ENCODE measurements around the gene UBL3.

Gene UBL3

DNA sequence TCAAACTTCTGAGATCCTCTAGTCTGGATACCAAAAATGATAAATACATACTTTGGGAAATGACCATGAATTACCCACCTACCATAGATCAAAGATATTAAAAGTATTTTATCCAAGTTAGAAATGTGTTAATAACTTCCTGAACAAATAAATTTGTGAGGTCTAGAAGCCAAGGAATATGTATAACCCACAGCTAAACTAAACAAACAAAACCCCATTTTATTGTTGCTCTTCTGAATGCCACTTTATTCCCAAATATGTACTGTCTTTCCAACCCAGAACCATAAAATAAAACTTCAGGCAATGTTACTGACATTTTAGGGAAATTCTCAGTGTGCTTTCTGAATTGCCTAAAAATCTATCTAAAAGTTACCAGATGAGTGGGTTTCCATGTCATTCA, 35.1 kb downstream of the UBL3 start:
- H3K4me1 Mint-ChIP-seq: peaks cover 19% of the 10 kb centered on the region

DNA sequence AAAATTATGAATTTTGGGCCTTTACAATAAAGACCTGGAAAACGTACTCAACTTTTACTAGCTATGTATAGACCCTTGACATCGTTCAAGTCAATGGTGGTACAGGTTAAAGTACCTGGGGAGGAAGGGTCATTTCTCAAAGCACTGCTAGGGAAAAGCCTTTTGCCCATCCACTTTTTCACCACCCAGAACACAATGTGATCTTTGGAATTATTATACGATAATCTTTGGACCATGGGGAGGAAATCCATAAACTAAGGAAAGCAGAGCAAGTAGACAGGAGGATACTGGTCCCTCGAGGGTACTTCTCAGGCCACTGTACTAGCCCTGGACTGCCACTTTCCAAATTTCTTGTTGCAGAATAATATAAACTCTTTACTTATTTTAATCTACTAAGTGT, 39.5 kb downstream of the UBL3 start:
- DNase-seq: no peak
- Mint-ChIP-seq H3K4me1 (no peaks in the 10 kb centered on the region), H3K9me3 (no peaks in the 10 kb centered on the region), H3K4me3 (no peak overlapping the region), H3K27me3 (no peaks in the 10 kb centered on the region), H3K36me3 (no peaks in the 10 kb centered on the region), H3K27ac (no peak overlapping the region)
- CTCF ChIA-PET: interaction anchor here (1.5 to 1.8 kb wide), 2 partner anchors 11 to 113 kb away, joined by 3 to 6 read pairs; no protein-coding TSS in a partner anchor

More for the DNA sequence above, 35.1 kb downstream of the UBL3 start:
- Mint-ChIP-seq H3K36me3 (peaks cover 2% of the 10 kb centered on the region), H3K4me3 (no peak overlapping the region), H3K27me3 (no peaks in the 10 kb centered on the region), H3K9me3 (no peaks in the 10 kb centered on the region), H3K27ac (no peak overlapping the region)
- DNase-seq: no peak
- CTCF ChIA-PET: interaction anchor here (1.1 kb wide), 1 partner anchor 308 kb away, joined by 3 read pairs; no protein-coding TSS in a partner anchor

DNA sequence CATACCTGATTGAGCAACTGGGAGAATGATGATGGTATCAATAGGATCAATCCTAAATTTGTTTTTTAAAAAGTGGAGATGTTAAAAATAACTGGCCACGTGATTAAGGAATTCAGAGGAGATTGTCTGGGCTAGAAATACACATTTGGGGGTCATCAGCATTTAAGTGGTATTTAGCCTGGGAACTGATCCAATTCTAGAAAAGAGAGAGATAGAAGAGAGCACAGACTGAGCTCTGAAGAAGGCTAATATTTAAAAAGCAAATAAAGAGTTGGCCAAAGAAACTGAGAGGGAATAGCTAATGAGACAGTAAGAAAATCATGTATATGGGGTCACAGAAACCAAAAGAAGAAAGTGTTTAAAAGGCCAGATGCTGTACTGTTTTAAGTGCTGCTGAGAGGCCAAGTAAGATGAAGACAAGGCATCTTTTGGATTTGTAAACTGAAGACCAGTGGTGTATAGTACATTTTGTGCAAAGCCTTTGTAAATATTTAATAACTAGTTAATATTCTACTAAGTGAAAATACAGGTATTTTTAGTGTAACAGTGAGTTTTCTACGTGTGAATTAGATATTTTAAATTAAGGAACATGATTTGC, 40.2 kb downstream of the UBL3 start:
- no peaks in the 10 kb centered on the region for H3K27me3 Mint-ChIP-seq
- H3K4me3 Mint-ChIP-seq: no peak overlapping the region
- CTCF ChIA-PET: interaction anchor here (1.8 kb wide), 1 partner anchor 11 kb away, joined by 6 read pairs; no protein-coding TSS in a partner anchor
- H3K36me3 Mint-ChIP-seq: no peaks in the 10 kb centered on the region
- H3K9me3 Mint-ChIP-seq: no peaks in the 10 kb centered on the region
- H3K27ac Mint-ChIP-seq: no peak overlapping the region
- no peaks in the 10 kb centered on the region for H3K4me1 Mint-ChIP-seq
- DNase-seq: no peak

DNA sequence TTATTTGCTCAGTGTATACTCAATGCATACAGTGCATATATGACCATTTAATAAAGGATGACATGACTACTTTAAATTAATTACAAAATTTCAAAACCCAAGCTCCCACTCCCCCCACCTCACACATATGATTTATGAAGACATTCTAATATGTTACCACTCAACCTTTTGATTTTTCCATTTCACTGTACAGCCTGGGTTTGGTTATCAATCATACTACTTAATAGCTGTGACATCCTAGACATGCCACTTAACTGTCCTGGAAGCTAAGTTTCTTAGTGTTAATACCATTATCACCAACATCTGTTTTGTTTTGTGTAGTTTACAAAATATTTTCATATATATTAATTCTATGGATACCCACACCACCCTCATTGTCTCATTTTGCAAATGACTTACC, 42.2 kb downstream of the UBL3 start:
- no peaks in the 10 kb centered on the region for H3K4me1 Mint-ChIP-seq
- no peak overlapping the region for H3K4me3 Mint-ChIP-seq
- no peak for DNase-seq
- no peaks in the 10 kb centered on the region for H3K36me3 Mint-ChIP-seq
- CTCF ChIA-PET: no interaction called here
- no peaks in the 10 kb centered on the region for H3K9me3 Mint-ChIP-seq
- no peak overlapping the region for H3K27ac Mint-ChIP-seq
- H3K27me3 Mint-ChIP-seq: no peaks in the 10 kb centered on the region

DNA sequence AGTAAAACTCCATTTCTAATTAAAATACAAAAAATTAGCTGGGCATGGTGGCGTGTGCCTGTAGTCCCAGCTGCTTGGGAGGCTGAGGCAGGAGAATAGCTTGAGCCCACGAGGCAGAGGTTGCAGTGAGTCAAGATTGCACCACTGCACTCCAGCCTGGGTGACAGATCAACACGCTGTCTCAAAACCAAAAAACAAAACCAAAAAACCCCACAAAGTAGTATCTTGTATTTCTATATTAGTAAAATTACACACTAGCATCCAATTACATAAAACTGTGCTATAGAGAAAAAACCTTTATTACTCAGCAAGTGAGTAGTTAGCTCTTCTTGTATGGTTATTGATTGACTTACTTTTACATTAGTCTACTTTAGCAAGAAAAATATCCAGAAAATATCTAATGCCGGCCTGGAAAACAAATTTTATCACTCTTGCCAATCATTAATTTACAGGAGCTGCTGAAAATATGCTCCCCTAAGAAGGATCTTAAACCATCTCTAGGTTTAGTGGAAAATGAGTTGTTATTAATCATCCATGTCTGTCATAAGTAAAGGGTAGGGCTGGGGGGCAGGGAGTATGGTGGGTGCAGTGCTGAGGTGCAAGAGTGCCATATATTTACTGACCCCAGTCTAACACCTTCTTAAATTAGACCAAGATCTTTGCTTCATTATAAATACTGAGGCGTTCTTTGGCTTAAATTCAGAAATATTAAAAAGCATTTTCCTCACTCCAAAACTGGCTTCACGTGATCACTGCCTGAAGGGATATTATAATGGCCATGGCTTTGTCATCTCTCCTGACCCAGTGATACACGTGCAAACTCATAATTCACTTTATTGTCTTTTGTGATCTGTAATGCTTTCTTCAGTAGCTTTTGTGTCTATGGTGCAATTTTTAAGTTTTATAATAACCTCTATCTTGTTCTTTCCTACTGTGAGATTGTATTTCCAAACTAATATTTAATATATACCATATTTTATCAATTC, 44.1 kb downstream of the UBL3 start:
- no peaks in the 10 kb centered on the region for H3K4me1 Mint-ChIP-seq
- no peak overlapping the region for H3K4me3 Mint-ChIP-seq
- no peaks in the 10 kb centered on the region for H3K9me3 Mint-ChIP-seq
- no peak overlapping the region for H3K27ac Mint-ChIP-seq
- CTCF ChIA-PET: no interaction called here
- H3K27me3 Mint-ChIP-seq: no peaks in the 10 kb centered on the region
- no peaks in the 10 kb centered on the region for H3K36me3 Mint-ChIP-seq
- DNase-seq: no peak

DNA sequence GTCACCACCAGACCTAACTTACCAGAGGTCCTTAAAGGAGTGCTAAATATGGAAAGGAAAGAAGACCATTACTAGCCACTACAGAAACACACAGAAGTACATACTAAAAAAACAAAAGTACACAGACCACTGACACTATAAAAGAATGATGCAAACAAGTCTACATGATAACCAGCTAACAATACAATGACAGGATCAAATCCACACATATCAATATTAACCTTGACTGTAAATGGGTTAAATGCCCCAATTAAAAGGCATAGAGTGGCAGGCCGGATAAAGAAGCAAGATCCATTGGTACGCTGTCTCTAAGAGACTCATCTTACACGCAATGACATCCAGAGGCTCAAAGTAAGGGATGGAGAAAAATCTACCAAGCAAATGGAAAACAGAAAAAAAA, 47.2 kb downstream of the UBL3 start:
- CTCF ChIA-PET: interaction anchor here (1.7 kb wide), 1 partner anchor 312 kb away, joined by 5 read pairs; no protein-coding TSS in a partner anchor
- no peaks in the 10 kb centered on the region for H3K9me3 Mint-ChIP-seq
- DNase-seq: no peak
- H3K27me3 Mint-ChIP-seq: no peaks in the 10 kb centered on the region
- no peaks in the 10 kb centered on the region for H3K4me1 Mint-ChIP-seq
- H3K4me3 Mint-ChIP-seq: no peak overlapping the region
- H3K27ac Mint-ChIP-seq: no peak overlapping the region
- H3K36me3 Mint-ChIP-seq: no peaks in the 10 kb centered on the region

DNA sequence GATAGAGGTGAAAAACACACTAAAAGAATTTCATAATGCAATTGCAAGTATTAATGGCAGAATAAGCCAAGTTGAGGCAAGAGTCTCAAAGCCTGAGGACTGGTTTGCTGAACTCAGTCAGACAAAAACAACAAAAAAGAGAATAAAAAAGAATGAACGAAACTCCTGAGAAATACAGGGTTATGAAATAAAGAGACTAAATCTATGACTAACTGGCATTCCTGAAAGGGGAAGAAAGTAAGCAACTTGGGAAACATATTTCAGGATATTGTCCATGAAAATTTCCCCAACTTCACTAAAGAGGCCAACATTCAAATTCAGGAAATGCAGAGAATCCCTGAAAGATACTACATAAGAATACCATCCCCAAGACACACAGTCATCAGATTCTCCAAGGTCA, 47.8 kb downstream of the UBL3 start:
- no peaks in the 10 kb centered on the region for H3K4me1 Mint-ChIP-seq
- H3K36me3 Mint-ChIP-seq: no peaks in the 10 kb centered on the region
- DNase-seq: no peak
- H3K27ac Mint-ChIP-seq: no peak overlapping the region
- CTCF ChIA-PET: no interaction called here
- H3K27me3 Mint-ChIP-seq: no peaks in the 10 kb centered on the region
- no peaks in the 10 kb centered on the region for H3K9me3 Mint-ChIP-seq
- no peak overlapping the region for H3K4me3 Mint-ChIP-seq

DNA sequence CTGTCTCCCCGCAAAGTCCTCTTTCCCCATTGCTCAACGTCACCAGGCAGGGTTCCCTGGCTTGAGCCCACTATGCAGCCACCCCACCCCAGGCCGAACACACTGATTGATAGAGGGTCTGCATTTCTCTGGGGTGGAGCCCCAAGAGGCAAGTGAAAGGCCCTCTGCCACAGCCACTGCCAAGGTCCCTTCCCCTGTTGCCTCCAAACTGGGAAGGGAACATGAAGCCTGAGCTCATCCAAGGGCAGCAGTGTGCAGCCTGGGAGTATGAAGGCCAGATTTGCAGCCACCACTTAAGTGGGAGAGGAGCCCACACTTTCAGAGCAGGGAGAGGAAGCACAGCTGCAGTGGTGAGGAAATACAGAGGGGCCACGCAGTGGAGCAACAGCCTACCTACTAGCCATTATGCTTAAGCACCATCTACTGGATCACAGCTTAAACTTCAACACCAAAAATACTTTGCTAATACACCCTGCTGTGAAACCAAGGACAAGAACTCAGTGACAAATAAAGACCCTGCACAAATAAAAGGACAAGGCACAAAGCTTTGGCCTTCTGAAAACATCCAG, 48.6 kb downstream of the UBL3 start:
- H3K27ac Mint-ChIP-seq: no peak overlapping the region
- no peaks in the 10 kb centered on the region for H3K27me3 Mint-ChIP-seq

DNA sequence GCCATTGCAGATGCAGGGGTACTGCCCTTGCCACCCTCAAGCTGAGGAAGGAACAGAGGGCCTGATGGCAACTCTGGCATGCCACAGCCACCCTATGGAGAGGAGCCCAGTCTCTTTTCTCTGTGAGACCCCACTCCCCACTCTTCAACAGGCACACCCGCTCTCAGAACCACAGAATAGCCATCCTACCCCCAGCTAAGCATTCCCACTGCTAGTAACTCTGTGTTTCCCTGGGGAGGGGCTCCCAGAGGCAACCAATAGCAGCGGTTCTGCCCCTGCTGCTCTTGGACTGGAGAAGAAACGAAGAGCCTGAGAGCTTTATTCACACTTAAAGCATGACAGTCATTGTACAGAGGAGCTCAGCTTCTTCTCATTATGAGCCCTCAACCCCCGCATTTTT, 49.3 kb downstream of the UBL3 start:
- H3K4me3 Mint-ChIP-seq: no peak overlapping the region
- DNase-seq: no peak
- no peaks in the 10 kb centered on the region for H3K9me3 Mint-ChIP-seq
- no peaks in the 10 kb centered on the region for H3K36me3 Mint-ChIP-seq
- no peaks in the 10 kb centered on the region for H3K27me3 Mint-ChIP-seq
- CTCF ChIA-PET: no interaction called here
- no peaks in the 10 kb centered on the region for H3K4me1 Mint-ChIP-seq
- no peak overlapping the region for H3K27ac Mint-ChIP-seq

More for the DNA sequence above, 48.6 kb downstream of the UBL3 start:
- H3K9me3 Mint-ChIP-seq: no peaks in the 10 kb centered on the region
- H3K4me3 Mint-ChIP-seq: no peak overlapping the region
- CTCF ChIA-PET: no interaction called here
- no peak for DNase-seq
- H3K36me3 Mint-ChIP-seq: no peaks in the 10 kb centered on the region
- H3K4me1 Mint-ChIP-seq: no peaks in the 10 kb centered on the region

DNA sequence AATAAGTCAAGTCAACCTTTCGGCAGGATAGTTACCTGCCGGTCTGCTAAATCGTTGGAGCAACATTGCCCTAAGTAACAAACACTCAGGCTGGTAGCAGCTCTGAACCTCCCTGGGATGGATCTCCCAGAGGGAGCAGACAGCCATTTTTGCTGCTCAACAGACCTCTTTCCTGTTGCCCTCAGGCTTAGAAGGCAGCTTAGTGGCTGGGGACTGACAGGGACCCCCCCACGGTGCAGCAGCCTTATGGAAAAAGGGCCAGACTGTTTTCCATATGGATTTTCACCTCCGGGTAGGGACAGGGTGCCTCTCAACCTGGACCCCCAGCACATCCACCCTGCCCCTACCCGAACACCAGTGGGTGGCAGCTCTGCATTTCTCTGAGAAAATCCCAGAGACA, 49.7 kb downstream of the UBL3 start:
- no peaks in the 10 kb centered on the region for H3K36me3 Mint-ChIP-seq
- CTCF ChIA-PET: no interaction called here
- no peaks in the 10 kb centered on the region for H3K27me3 Mint-ChIP-seq
- no peak overlapping the region for H3K4me3 Mint-ChIP-seq
- H3K9me3 Mint-ChIP-seq: no peaks in the 10 kb centered on the region
- no peak for DNase-seq
- H3K4me1 Mint-ChIP-seq: no peaks in the 10 kb centered on the region
- H3K27ac Mint-ChIP-seq: no peak overlapping the region

DNA sequence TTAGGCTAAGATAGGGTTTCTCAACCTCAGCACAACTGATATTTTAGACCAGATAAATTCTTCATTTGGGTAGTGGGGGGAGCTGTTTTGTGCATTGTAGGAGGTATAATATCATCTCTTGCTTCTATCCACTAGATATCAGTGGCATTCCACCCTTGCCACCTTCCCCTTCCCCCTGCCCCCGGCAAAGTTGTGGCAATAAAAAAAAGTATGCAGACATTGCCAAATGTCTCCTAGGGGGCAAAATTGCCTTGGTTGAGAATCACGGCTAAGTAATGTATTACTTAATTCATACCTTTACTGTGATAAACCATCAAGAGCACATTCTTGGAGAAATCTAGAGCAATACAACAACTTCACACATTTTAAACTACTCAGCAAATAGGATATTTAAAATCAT, 51.4 kb downstream of the UBL3 start:
- Mint-ChIP-seq H3K27ac (no peak overlapping the region), H3K36me3 (no peaks in the 10 kb centered on the region), H3K27me3 (no peaks in the 10 kb centered on the region), H3K4me3 (no peak overlapping the region), H3K9me3 (no peaks in the 10 kb centered on the region), H3K4me1 (no peaks in the 10 kb centered on the region)
- CTCF ChIA-PET: interaction anchor here (0.8 kb wide), 1 partner anchor 124 kb away, joined by 3 read pairs; no protein-coding TSS in a partner anchor
- no peak for DNase-seq

DNA sequence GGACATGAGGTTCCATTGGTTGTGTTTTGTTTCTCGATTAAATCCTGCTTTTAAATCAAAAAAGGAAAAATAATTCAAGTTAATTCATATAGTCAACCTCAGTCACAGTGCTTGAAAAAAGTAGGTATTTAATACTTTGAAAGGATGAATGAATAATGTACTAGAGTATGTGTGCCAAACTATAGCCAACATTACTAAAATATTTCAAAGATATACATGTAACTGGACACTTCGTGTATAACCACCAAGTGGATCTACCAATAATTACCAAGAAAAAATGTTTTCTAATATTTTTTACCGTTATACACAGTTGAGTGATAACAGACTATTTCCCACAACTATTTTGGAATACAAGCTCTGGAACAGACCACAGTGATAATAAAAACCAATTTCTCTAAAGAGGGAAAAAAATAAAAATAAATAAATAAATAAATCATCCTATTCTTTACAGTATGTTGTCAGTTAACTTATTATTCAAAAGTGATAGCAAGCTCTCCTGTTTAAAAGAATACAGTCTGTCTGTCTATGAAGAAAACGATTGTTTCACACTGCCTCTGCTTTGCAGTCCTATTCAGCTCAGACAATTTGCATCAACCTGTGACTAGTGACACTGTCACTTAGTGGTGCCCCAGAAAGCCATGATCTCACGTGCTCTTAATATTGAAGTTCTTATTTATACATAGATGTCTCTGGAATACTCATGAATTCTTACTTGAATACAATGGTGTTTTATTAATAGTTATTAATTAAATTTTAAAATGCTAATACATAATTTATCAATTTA, 58.2 kb downstream of the UBL3 start:
- H3K9me3 Mint-ChIP-seq: no peaks in the 10 kb centered on the region
- no peaks in the 10 kb centered on the region for H3K36me3 Mint-ChIP-seq
- no peaks in the 10 kb centered on the region for H3K27me3 Mint-ChIP-seq
- H3K4me3 Mint-ChIP-seq: no peak overlapping the region
- no peak overlapping the region for H3K27ac Mint-ChIP-seq
- no peak for DNase-seq
- H3K4me1 Mint-ChIP-seq: no peaks in the 10 kb centered on the region
- CTCF ChIA-PET: interaction anchor here (0.8 kb wide), 1 partner anchor 21 kb away, joined by 3 read pairs; no protein-coding TSS in a partner anchor

DNA sequence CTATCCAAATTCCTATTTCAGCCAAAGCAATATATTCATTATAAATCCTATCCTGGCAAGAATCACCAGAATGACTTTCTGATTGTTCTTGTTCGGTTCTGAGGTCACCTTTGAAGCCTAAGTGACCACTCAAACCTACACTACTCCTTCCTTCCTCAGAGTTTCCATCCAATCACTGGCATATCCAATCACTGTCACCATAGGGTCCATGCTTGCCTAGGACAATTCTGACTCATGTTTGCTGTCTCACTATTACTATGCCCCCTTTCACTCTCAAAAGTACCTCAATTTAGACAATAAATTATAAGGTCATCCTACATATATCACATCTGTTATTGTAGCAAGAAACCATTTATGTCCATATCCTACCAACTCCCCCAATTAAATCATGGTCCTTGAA, 58.9 kb downstream of the UBL3 start:
- Mint-ChIP-seq H3K27me3 (no peaks in the 10 kb centered on the region), H3K4me1 (no peaks in the 10 kb centered on the region), H3K9me3 (no peaks in the 10 kb centered on the region), H3K4me3 (no peak overlapping the region), H3K36me3 (no peaks in the 10 kb centered on the region), H3K27ac (no peak overlapping the region)
- DNase-seq: no peak
- CTCF ChIA-PET: no interaction called here

DNA sequence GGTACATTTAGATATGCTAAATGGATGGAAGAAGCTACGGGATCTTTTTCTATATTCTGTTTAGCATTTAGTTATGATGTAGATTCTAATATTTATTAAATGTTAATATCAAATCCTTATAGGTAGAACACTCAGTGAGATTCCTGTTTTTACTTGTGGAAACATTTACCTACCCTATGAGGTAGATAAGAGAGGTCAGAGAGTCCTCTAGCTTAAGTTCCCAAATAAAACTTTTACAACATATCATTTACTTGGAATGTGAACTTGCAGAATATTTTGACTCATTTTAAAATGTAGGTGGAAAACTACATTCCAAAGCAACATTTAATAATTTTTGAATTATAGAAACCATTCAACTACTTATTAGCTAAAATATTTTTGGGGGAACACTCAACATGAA, 63.7 kb downstream of the UBL3 start:
- H3K4me1 Mint-ChIP-seq: no peaks in the 10 kb centered on the region

More for the DNA sequence above, 63.7 kb downstream of the UBL3 start:
- Mint-ChIP-seq H3K9me3 (no peaks in the 10 kb centered on the region), H3K27ac (no peak overlapping the region), H3K36me3 (no peaks in the 10 kb centered on the region), H3K27me3 (no peaks in the 10 kb centered on the region), H3K4me3 (no peak overlapping the region)
- no peak for DNase-seq
- CTCF ChIA-PET: no interaction called here
